ENCODE measurements around the gene CLDN14. TPM values are rescaled to one million over a fixed set of nuclear protein-coding genes. Genes with fewer than 3 reads are reported as not detected.

The CLDN14 gene
- total and polyA plus RNA-seq, 2 experiments from 2014 or later, result 0.53 to 2.2 TPM

- Histone ChIP-seq H3K9me2 (replicated peaks; ENCODE audit: insufficient read depth) (no peaks in the 10 kb centered on the region), H3K4me2 (no peak overlapping the region), H3K79me2 (no peaks in the 10 kb centered on the region), H3K36me3 (replicated peaks; ENCODE audit: insufficient read depth, low read depth) (no peaks in the 10 kb centered on the region), H3K27ac (no peak overlapping the region), H3K4me3 (no peak overlapping the region), H4K20me1 (ENCODE audit: insufficient read depth, poor library complexity, severe bottlenecking) (no peaks in the 10 kb centered on the region), H2AFZ (no peak overlapping the region), H3K9me3 (ENCODE audit: low read depth) (no peaks in the 10 kb centered on the region), H3K4me1 (ENCODE audit: insufficient read depth) (no peaks in the 10 kb centered on the region), H3K27me3 (no peaks in the 10 kb centered on the region)
- 72% methylated on average over 5 of the region's 5 CpGs for WGBS (ENCODE audit: low lambda C conversion rate, missing lambda C conversion rate)
- DNase-seq (ENCODE audit: low spot score), result no peak
- TF ChIP-seq EZH2 (IDR thresholded peaks at IDR 0.05; ENCODE audit: borderline replicate concordance), result no peak
- no peak for TF ChIP-seq EZH2phosphoT487 (IDR thresholded peaks at IDR 0.05; ENCODE audit: low read depth, severe bottlenecking, unreplicated experiment)
- TF ChIP-seq CTCF (IDR thresholded peaks at IDR 0.05; ENCODE audit: poor library complexity), result no peak
Measured at GRCh38 chr21:36481639-36482038, 1.7 kb upstream of the CLDN14 start.

- Histone ChIP-seq H3K36me3 (replicated peaks; ENCODE audit: insufficient read depth, low read depth) (no peaks in the 10 kb centered on the region), H4K20me1 (ENCODE audit: insufficient read depth, poor library complexity, severe bottlenecking) (no peaks in the 10 kb centered on the region), H2AFZ (no peak overlapping the region), H3K27ac (peak overlapping the region; percentile 19), H3K79me2 (no peaks in the 10 kb centered on the region), H3K27me3 (no peaks in the 10 kb centered on the region), H3K9me2 (replicated peaks; ENCODE audit: insufficient read depth) (no peaks in the 10 kb centered on the region), H3K4me1 (ENCODE audit: insufficient read depth) (no peaks in the 10 kb centered on the region), H3K4me2 (no peak overlapping the region), H3K4me3 (no peak overlapping the region), H3K9me3 (ENCODE audit: low read depth) (no peaks in the 10 kb centered on the region)
- DNase-seq (ENCODE audit: low spot score), result no peak
- no peak for TF ChIP-seq CTCF (IDR thresholded peaks at IDR 0.05; ENCODE audit: poor library complexity)
- TF ChIP-seq EZH2phosphoT487 (IDR thresholded peaks at IDR 0.05; ENCODE audit: low read depth, severe bottlenecking, unreplicated experiment), result no peak
- no peak for TF ChIP-seq EZH2 (IDR thresholded peaks at IDR 0.05; ENCODE audit: borderline replicate concordance)
- WGBS (ENCODE audit: low lambda C conversion rate, missing lambda C conversion rate), result 85% methylated on average over 12 of the region's 12 CpGs
Measured at GRCh38 chr21:36480618-36481017, 696 bp upstream of the CLDN14 start.

- DNase-seq (ENCODE audit: low spot score), result no peak
- Histone ChIP-seq H3K79me2 (no peaks in the 10 kb centered on the region), H3K4me2 (peak overlapping the region; percentile 19), H3K27me3 (no peaks in the 10 kb centered on the region), H3K9me2 (replicated peaks; ENCODE audit: insufficient read depth) (no peaks in the 10 kb centered on the region), H3K4me3 (no peak overlapping the region), H3K9me3 (ENCODE audit: low read depth) (no peaks in the 10 kb centered on the region), H2AFZ (no peak overlapping the region), H3K27ac (peak overlapping the region; percentile 30), H3K36me3 (replicated peaks; ENCODE audit: insufficient read depth, low read depth) (no peaks in the 10 kb centered on the region), H3K4me1 (ENCODE audit: insufficient read depth) (no peaks in the 10 kb centered on the region), H4K20me1 (ENCODE audit: insufficient read depth, poor library complexity, severe bottlenecking) (no peaks in the 10 kb centered on the region)
- no peak for TF ChIP-seq EZH2 (IDR thresholded peaks at IDR 0.05; ENCODE audit: borderline replicate concordance)
- TF ChIP-seq EZH2phosphoT487 (IDR thresholded peaks at IDR 0.05; ENCODE audit: low read depth, severe bottlenecking, unreplicated experiment), result no peak
- TF ChIP-seq CTCF (IDR thresholded peaks at IDR 0.05; ENCODE audit: poor library complexity), result no peak
- WGBS (ENCODE audit: low lambda C conversion rate, missing lambda C conversion rate), result 60% methylated on average over 6 of the region's 7 CpGs
Measured at GRCh38 chr21:36478941-36479340, 981 bp downstream of the CLDN14 start.

- no peak overlapping the region for H3K4me3 ChIP-seq
- no peaks in the 10 kb centered on the region for H3K36me3 ChIP-seq (replicated peaks; ENCODE audit: insufficient read depth, low read depth)
- no peaks in the 10 kb centered on the region for H3K9me2 ChIP-seq (replicated peaks; ENCODE audit: insufficient read depth)
- 40% methylated on average over 6 of the region's 6 CpGs for WGBS (ENCODE audit: low lambda C conversion rate, missing lambda C conversion rate)
- H3K79me2 ChIP-seq, result no peaks in the 10 kb centered on the region
- no peak overlapping the region for H3K27ac ChIP-seq
- peak; percentile 29 for DNase-seq (ENCODE audit: low spot score)
- H3K9me3 ChIP-seq (ENCODE audit: low read depth), result no peaks in the 10 kb centered on the region
- H3K4me2 ChIP-seq, result no peak overlapping the region
- H3K4me1 ChIP-seq (ENCODE audit: insufficient read depth), result no peaks in the 10 kb centered on the region
- no peaks in the 10 kb centered on the region for H3K27me3 ChIP-seq
- no peak overlapping the region for H2AFZ ChIP-seq
- no peaks in the 10 kb centered on the region for H4K20me1 ChIP-seq (ENCODE audit: insufficient read depth, poor library complexity, severe bottlenecking)
- no peak for TF ChIP-seq EZH2phosphoT487 (IDR thresholded peaks at IDR 0.05; ENCODE audit: low read depth, severe bottlenecking, unreplicated experiment)
- no peak for TF ChIP-seq CTCF (IDR thresholded peaks at IDR 0.05; ENCODE audit: poor library complexity)
- TF ChIP-seq EZH2 (IDR thresholded peaks at IDR 0.05; ENCODE audit: borderline replicate concordance), result no peak
Measured at GRCh38 chr21:36478207-36478701, 1.7 kb downstream of the CLDN14 start.
